ENCODE results near the gene CETN2.

DNA sequence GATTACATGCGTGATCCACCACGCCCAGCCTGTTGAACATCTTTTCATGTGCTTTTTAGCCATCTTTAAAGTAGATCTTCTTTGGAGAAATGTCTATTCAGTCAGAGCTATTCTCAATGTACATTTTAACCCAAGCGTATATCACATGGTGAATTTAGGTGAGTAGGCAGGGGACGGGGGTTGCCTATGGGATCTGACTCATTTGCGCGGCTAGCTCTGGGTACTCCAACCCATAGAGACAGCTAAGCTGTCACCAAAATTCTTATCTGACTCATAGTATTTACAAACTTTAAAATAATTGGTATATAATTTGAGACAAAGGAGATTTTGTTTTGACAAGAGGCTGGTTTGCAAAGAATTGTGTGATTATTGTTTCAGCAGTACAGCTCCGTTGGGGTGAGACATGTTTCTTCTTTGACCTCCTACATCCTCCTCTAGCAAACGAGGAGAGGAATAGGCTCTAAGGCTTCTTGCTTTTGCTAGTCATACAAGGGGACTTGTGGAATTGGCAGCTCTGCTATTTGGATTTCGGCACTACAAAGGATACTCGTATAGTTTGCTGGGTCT is 12.3 kb upstream of the CETN2 start:
- no peak for TF ChIP-seq POLR2AphosphoS5 (IDR thresholded peaks at IDR 0.05; ENCODE audit: low read depth, low read length)
- TF ChIP-seq, protein P1, sequence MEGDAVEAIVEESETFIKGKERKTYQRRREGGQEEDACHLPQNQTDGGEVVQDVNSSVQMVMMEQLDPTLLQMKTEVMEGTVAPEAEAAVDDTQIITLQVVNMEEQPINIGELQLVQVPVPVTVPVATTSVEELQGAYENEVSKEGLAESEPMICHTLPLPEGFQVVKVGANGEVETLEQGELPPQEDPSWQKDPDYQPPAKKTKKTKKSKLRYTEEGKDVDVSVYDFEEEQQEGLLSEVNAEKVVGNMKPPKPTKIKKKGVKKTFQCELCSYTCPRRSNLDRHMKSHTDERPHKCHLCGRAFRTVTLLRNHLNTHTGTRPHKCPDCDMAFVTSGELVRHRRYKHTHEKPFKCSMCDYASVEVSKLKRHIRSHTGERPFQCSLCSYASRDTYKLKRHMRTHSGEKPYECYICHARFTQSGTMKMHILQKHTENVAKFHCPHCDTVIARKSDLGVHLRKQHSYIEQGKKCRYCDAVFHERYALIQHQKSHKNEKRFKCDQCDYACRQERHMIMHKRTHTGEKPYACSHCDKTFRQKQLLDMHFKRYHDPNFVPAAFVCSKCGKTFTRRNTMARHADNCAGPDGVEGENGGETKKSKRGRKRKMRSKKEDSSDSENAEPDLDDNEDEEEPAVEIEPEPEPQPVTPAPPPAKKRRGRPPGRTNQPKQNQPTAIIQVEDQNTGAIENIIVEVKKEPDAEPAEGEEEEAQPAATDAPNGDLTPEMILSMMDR (IDR thresholded peaks at IDR 0.05), result no peak

Measured in Panc1 (cell line).